ENCODE data around the gene FTCD. TPM values are rescaled to one million over a fixed set of nuclear protein-coding genes. Genes with fewer than 3 reads are reported as not detected.

FTCD gene
- total and polyA plus RNA-seq, 5 experiments from 2014 or later: 2.1 to 2.2 TPM; not detected in 3

- ATAC-seq (no peak), DNase-seq (peak in 1 of 10 donors; percentile 2)
- H3K4me1 Mint-ChIP-seq: peaks cover 0 to 2% (median 0%) of the 10 kb centered on the region in 4 donors
Measured at GRCh38 chr21:46117586-46118315, 37.6 kb downstream of the FTCD start.

GRCh38 chr21:46116776-46117585 is 38.4 kb downstream of the FTCD start:
- Mint-ChIP-seq H3K9me3 (peaks cover 0 to 3% (median 0%) of the 10 kb centered on the region in 9 donors), H3K4me1 (peaks cover 0 to under 1% (median 0%) of the 10 kb centered on the region in 4 donors), H3K36me3 (peaks cover 0 to 29% (median 13%) of the 10 kb centered on the region in 3 donors), H3K4me3 (no peak overlapping the region), H3K27me3 (no peaks in the 10 kb centered on the region), H3K27ac (peak overlapping the region in 1 of 10 donors; percentile 72)
- ATAC-seq: no peak
- peak in 2 of 10 donors; percentile 1 to 54 for DNase-seq
- POLR2A ChIA-PET: no interaction called here

More at GRCh38 chr21:46117586-46118315, 37.6 kb downstream of the FTCD start:
- Mint-ChIP-seq H3K27ac (no peak overlapping the region), H3K4me3 (no peak overlapping the region), H3K27me3 (no peaks in the 10 kb centered on the region), H3K9me3 (peaks cover 0 to 3% (median 0%) of the 10 kb centered on the region in 9 donors), H3K36me3 (peaks cover 0 to 28% (median 15%) of the 10 kb centered on the region in 3 donors)
- POLR2A ChIA-PET: no interaction called here

GRCh38 chr21:46116189-46116775 is 39.1 kb downstream of the FTCD start:
- POLR2A ChIA-PET: no interaction called here
- ATAC-seq: no peak
- Mint-ChIP-seq H3K36me3 (peaks cover 0 to 29% (median 13%) of the 10 kb centered on the region in 3 donors), H3K4me3 (no peak overlapping the region), H3K4me1 (no peaks in the 10 kb centered on the region), H3K27me3 (no peaks in the 10 kb centered on the region), H3K27ac (peak overlapping the region in 1 of 10 donors; percentile 72), H3K9me3 (peaks cover 0 to 3% (median 0%) of the 10 kb centered on the region in 9 donors)
- peak in 2 of 10 donors; percentile 0 to 46 for DNase-seq

GRCh38 chr21:46115441-46116188 is 39.8 kb downstream of the FTCD start:
- Mint-ChIP-seq H3K9me3 (peaks cover 0 to 3% (median 0%) of the 10 kb centered on the region in 9 donors), H3K4me1 (no peaks in the 10 kb centered on the region), H3K27ac (no peak overlapping the region), H3K27me3 (no peaks in the 10 kb centered on the region), H3K36me3 (peaks cover 0 to 29% (median 13%) of the 10 kb centered on the region in 3 donors), H3K4me3 (no peak overlapping the region)
- peak in 3 of 10 donors; percentile 2 to 37 (median 3) for DNase-seq
- ATAC-seq: no peak
- POLR2A ChIA-PET: no interaction called here

- Mint-ChIP-seq H3K27ac (no peak overlapping the region), H3K4me3 (no peak overlapping the region), H3K4me1 (no peaks in the 10 kb centered on the region), H3K36me3 (peaks cover 0 to 29% (median 13%) of the 10 kb centered on the region in 3 donors), H3K9me3 (peaks cover 0 to 3% (median 0%) of the 10 kb centered on the region in 9 donors), H3K27me3 (no peaks in the 10 kb centered on the region)
- POLR2A ChIA-PET: no interaction called here
- ATAC-seq (no peak), DNase-seq (peak in 1 of 10 donors; percentile 11)
Measured at GRCh38 chr21:46114963-46115362, 40.4 kb downstream of the FTCD start.

GRCh38 chr21:46113497-46114176 is 41.7 kb downstream of the FTCD start:
- peak in 1 of 10 donors; percentile 8 for DNase-seq
- H3K4me3 Mint-ChIP-seq: no peak overlapping the region
- no peaks in the 10 kb centered on the region for H3K4me1 Mint-ChIP-seq
- H3K27me3 Mint-ChIP-seq: no peaks in the 10 kb centered on the region
- no peak for ATAC-seq
- peak overlapping the region in 1 of 10 donors; percentile 33 for H3K27ac Mint-ChIP-seq
- H3K9me3 Mint-ChIP-seq: peaks cover 0 to 3% (median 0%) of the 10 kb centered on the region in 9 donors
- POLR2A ChIA-PET: interaction anchor here (0.6 kb wide), 1 partner anchor 104 kb away, joined by 3 read pairs; no protein-coding TSS in a partner anchor
- peaks cover 0 to 29% (median 13%) of the 10 kb centered on the region in 3 donors for H3K36me3 Mint-ChIP-seq

GRCh38 chr21:46112725-46113215 is 42.6 kb downstream of the FTCD start:
- Mint-ChIP-seq H3K36me3 (peaks cover 0 to 29% (median 17%) of the 10 kb centered on the region in 3 donors), H3K27ac (no peak overlapping the region), H3K27me3 (no peaks in the 10 kb centered on the region), H3K4me3 (no peak overlapping the region), H3K9me3 (peaks cover 0 to 7% (median 3%) of the 10 kb centered on the region in 9 donors), H3K4me1 (peaks cover 0 to 2% (median 0%) of the 10 kb centered on the region in 4 donors)
- no peak for ATAC-seq
- DNase-seq: peak in 2 of 10 donors; percentile 0 to 11
- POLR2A ChIA-PET: no interaction called here

- peaks cover 0 to 2% (median 0%) of the 10 kb centered on the region in 4 donors for H3K4me1 Mint-ChIP-seq
- POLR2A ChIA-PET: no interaction called here
- no peak overlapping the region for H3K27ac Mint-ChIP-seq
- H3K36me3 Mint-ChIP-seq: peaks cover 0 to 29% (median 22%) of the 10 kb centered on the region in 3 donors
- no peak overlapping the region for H3K4me3 Mint-ChIP-seq
- ATAC-seq: no peak
- H3K27me3 Mint-ChIP-seq: no peaks in the 10 kb centered on the region
- peak in 3 of 10 donors; percentile 8 to 49 (median 15) for DNase-seq
- H3K9me3 Mint-ChIP-seq: peaks cover 0 to 14% (median 4%) of the 10 kb centered on the region in 9 donors
Measured at GRCh38 chr21:46111857-46112724, 43.3 kb downstream of the FTCD start.

- Mint-ChIP-seq H3K9me3 (peaks cover 0 to 15% (median 4%) of the 10 kb centered on the region in 9 donors), H3K27me3 (no peaks in the 10 kb centered on the region), H3K27ac (no peak overlapping the region), H3K4me1 (peaks cover 0 to 2% (median 0%) of the 10 kb centered on the region in 4 donors), H3K36me3 (peaks cover 0 to 25% (median 24%) of the 10 kb centered on the region in 3 donors), H3K4me3 (no peak overlapping the region)
- POLR2A ChIA-PET: no interaction called here
- DNase-seq: peak in 2 of 10 donors; percentile 2 to 9
- ATAC-seq: no peak
Measured at GRCh38 chr21:46111193-46111571, 44.2 kb downstream of the FTCD start.

- POLR2A ChIA-PET: no interaction called here
- peak in 1 of 10 donors; percentile 1 for DNase-seq
- Mint-ChIP-seq H3K4me1 (peaks cover 0 to 2% (median 0%) of the 10 kb centered on the region in 4 donors), H3K27me3 (no peaks in the 10 kb centered on the region), H3K36me3 (peaks cover 0 to 27% (median 23%) of the 10 kb centered on the region in 3 donors), H3K27ac (no peak overlapping the region), H3K9me3 (peaks cover 0 to 16% (median 4%) of the 10 kb centered on the region in 9 donors), H3K4me3 (no peak overlapping the region)
- ATAC-seq: no peak
Measured at GRCh38 chr21:46110499-46111192, 44.7 kb downstream of the FTCD start.

All from naive thymus-derived CD8-positive, alpha-beta T cell (primary cell).